GM21360 (cell line): Measurements from ENCODE around the gene PLEKHH1.

Source experiments
- ATAC-seq: cut with Tn5 transposase; IDR thresholded peaks from one replicate; pipeline ENCODE4 v1.9.1; 2021; ENCODE audit warnings: mild to moderate bottlenecking, moderate library complexity; ENCODE audit not compliant: unreplicated experiment

The PLEKHH1 gene

GRCh38 chr14:67562025-67562775 lies 29.1 kb downstream of the PLEKHH1 start:
- ATAC-seq, result no peak

- ATAC-seq, result no peak
These were observed 29.7 kb downstream of the PLEKHH1 start for GRCh38 chr14:67562776-67563150.

- no peak for ATAC-seq
These were observed 31.1 kb downstream of the PLEKHH1 start for GRCh38 chr14:67564236-67564635.

- ATAC-seq, result no peak
These were observed 33.8 kb downstream of the PLEKHH1 start for GRCh38 chr14:67566908-67567307.

GRCh38 chr14:67567654-67568053 lies 34.6 kb downstream of the PLEKHH1 start:
- ATAC-seq, result no peak

- ATAC-seq, result no peak
These were observed 36.0 kb downstream of the PLEKHH1 start for GRCh38 chr14:67569011-67569650.

- ATAC-seq, result no peak
These were observed 36.7 kb downstream of the PLEKHH1 start for GRCh38 chr14:67569651-67570290.

- no peak for ATAC-seq
These were observed 37.4 kb downstream of the PLEKHH1 start for GRCh38 chr14:67570453-67570852.

- no peak for ATAC-seq
These were observed 38.3 kb downstream of the PLEKHH1 start for GRCh38 chr14:67571275-67571990.

GRCh38 chr14:67571991-67572323 lies 38.9 kb downstream of the PLEKHH1 start:
- ATAC-seq, result no peak

- no peak for ATAC-seq
These were observed 39.5 kb downstream of the PLEKHH1 start for GRCh38 chr14:67572608-67573007.

GRCh38 chr14:67573228-67574010 lies 40.3 kb downstream of the PLEKHH1 start:
- ATAC-seq, result no peak

GRCh38 chr14:67574156-67574555 lies 41.1 kb downstream of the PLEKHH1 start:
- ATAC-seq, result no peak

GRCh38 chr14:67574806-67575205 lies 41.7 kb downstream of the PLEKHH1 start:
- no peak for ATAC-seq

GRCh38 chr14:67575684-67576083 lies 42.6 kb downstream of the PLEKHH1 start:
- ATAC-seq, result no peak

GRCh38 chr14:67576216-67576955 lies 43.3 kb downstream of the PLEKHH1 start:
- no peak for ATAC-seq

- ATAC-seq, result no peak
These were observed 44.2 kb downstream of the PLEKHH1 start for GRCh38 chr14:67577181-67577808.

GRCh38 chr14:67577909-67578749 lies 45.0 kb downstream of the PLEKHH1 start:
- ATAC-seq, result no peak

- ATAC-seq, result no peak
These were observed 46.0 kb downstream of the PLEKHH1 start for GRCh38 chr14:67579040-67579439.
